ENCODE data around the gene GOLGA5. TPM values are rescaled to one million over a fixed set of nuclear protein-coding genes. Genes with fewer than 3 reads are reported as not detected.

Gene GOLGA5
- total and polyA plus RNA-seq, 2 donors (not counting 3 experiments of a cell fraction or from before 2014, with no cell fraction given): 16.3 to 28.9 TPM

GRCh38 chr14:92753250-92753649, 40.9 kb upstream of the GOLGA5 start:
- BruUV-seq (replicated peaks): no TSS peak
- CTCF ChIA-PET: interaction anchor here (0.8 kb wide), 1 partner anchor 31 kb away, joined by 3 read pairs; no protein-coding TSS in a partner anchor

More at GRCh38 chr14:92753250-92753649, 40.9 kb upstream of the GOLGA5 start:
- dilution Hi-C loops (cut with MboI; ENCODE audit: extremely low pct_ligation_motif_present, low sequenced_read_pairs): no loop called here
- Histone ChIP-seq H3K27ac (ENCODE audit: insufficient read depth, low read depth, low read length) (no peak overlapping the region), H3K79me2 (ENCODE audit: control insufficient read depth, insufficient read depth, low read length) (no peaks in the 10 kb centered on the region), H3K9me1 (replicated peaks; ENCODE audit: control insufficient read depth, extremely low read depth, insufficient read depth, low read length) (no peaks in the 10 kb centered on the region), H3K27me3 (ENCODE audit: control insufficient read depth in 2 of 2, insufficient read depth in 2 of 2, low read length in 2 of 2) (peaks cover 0 to 2% of the 10 kb centered on the region in 2 experiments), H3K36me3 (ENCODE audit: control insufficient read depth in 2 of 2, extremely low read depth in 1 of 2, insufficient read depth in 2 of 2, low read length in 2 of 2) (no peaks in the 10 kb centered on the region), H4K20me1 (replicated peaks; ENCODE audit: control insufficient read depth, extremely low read depth, insufficient read depth, low read length) (no peaks in the 10 kb centered on the region), H3K4me1 (ENCODE audit: control insufficient read depth, extremely low read depth, insufficient read depth, low read length) (peaks cover 4% of the 10 kb centered on the region), H3K4me3 (replicated peaks in 1 of 3; ENCODE audit: insufficient read depth in 1 of 3, low read depth in 1 of 3, low read length in 3 of 3) (no peak overlapping the region), H2AFZ (ENCODE audit: low read depth, low read length) (no peak overlapping the region), H3K4me2 (ENCODE audit: insufficient read depth, low read length) (no peak overlapping the region), H3K9ac (replicated peaks; ENCODE audit: extremely low read depth, insufficient read depth, low read length) (no peak overlapping the region), H3K9me3 (replicated peaks; ENCODE audit: control insufficient read depth, insufficient read depth, low read length) (no peaks in the 10 kb centered on the region)
- FAIRE-seq (no peak), DNase-seq (ENCODE audit: low read depth, low spot score) (no peak)
- intact Hi-C loops (cut with micrococcal nuclease): no loop called here
- POLR2A ChIA-PET: no interaction called here
- TF ChIP-seq MYC (IDR thresholded peaks at IDR 0.05; ENCODE audit: low read depth, low read length): no peak
- no peak for TF ChIP-seq POLR2A (IDR thresholded peaks at IDR 0.05; ENCODE audit: low read depth, low read length)
- TF ChIP-seq POLR2AphosphoS5 (IDR thresholded peaks at IDR 0.05; ENCODE audit: insufficient read depth, low read depth, low read length): no peak
- no peak for TF ChIP-seq MAX (IDR thresholded peaks at IDR 0.05; ENCODE audit: insufficient read depth, insufficient read length)
- TF ChIP-seq EZH2 (IDR thresholded peaks at IDR 0.05; ENCODE audit: borderline replicate concordance, low read depth, low read length, severe bottlenecking): no peak
- no peak for TF ChIP-seq JUN (IDR thresholded peaks at IDR 0.05; ENCODE audit: borderline replicate concordance, insufficient read depth, insufficient read length, low read depth)
- TF ChIP-seq CTCF (IDR thresholded peaks at IDR 0.05; ENCODE audit: extremely low read depth in 1 of 2, insufficient read depth in 1 of 2, low read depth in 1 of 2, low read length in 2 of 2): no peak
- TF ChIP-seq FOS (IDR thresholded peaks at IDR 0.05; ENCODE audit: borderline replicate concordance, insufficient read depth, low read length): no peak
- no peak for TF ChIP-seq GATA2 (IDR thresholded peaks at IDR 0.05; ENCODE audit: insufficient read depth, insufficient read length, low read depth, low read length)

Data from endothelial cell of umbilical vein (primary cell).